NCI-H2196 (cell line): ENCODE data around the gene B4GALT2.
A peak's percentile ranks its signal among the peaks of the same experiment; 100 is the strongest.

Experiments
- DNase-seq: peaks from one replicate; lab custom pipeline; 2025; ENCODE audit not compliant: unreplicated experiment; lab: John Stamatoyannopoulos, UW

Gene B4GALT2

DNA sequence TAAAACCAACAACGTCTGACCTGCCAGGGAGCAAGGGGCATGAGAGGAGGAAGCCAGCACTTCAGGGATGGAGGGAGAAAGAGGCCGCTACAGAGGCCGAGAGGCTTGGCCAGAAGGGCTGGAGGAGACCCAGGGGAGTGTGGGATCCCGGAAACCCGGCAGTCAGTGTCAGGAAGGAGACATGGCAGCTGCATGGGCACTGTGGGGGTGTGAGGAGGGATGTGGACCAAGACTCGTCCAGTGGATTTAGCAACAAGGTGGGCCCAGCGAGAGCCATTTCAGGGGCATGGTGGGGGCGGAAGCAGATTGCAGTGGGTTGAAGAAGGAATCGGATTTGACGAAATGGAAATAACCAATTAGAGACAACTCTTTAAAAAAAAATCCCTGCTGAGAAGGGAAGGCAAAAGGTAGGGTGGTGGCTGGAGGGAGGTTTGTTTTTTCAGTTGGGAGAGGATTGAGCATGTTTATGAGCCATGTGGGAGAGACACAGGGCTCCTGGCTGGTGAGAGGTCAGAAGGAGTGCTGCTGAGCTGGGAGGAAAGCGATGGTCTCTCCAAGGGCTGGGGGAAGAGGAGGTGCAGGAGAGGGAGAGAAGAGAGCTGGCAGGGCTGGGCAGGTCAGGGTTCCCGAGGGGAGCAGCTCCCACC, 4.4 kb downstream of the B4GALT2 start:
- DNase-seq = no peak

DNA sequence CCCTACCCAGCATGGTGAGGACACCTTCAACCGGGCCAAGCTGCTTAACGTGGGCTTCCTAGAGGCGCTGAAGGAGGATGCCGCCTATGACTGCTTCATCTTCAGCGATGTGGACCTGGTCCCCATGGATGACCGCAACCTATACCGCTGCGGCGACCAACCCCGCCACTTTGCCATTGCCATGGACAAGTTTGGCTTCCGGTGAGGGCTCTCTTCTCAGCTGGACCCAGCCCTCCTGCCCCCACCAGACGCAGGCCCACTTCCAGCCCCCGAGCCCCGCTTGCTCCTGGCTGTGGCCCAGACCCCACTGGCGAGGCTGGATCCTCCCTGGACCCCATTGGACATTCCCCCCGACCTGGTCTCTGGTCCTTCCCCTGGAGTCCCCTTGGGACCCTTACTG, 5.8 kb downstream of the B4GALT2 start:
- DNase-seq = no peak

DNA sequence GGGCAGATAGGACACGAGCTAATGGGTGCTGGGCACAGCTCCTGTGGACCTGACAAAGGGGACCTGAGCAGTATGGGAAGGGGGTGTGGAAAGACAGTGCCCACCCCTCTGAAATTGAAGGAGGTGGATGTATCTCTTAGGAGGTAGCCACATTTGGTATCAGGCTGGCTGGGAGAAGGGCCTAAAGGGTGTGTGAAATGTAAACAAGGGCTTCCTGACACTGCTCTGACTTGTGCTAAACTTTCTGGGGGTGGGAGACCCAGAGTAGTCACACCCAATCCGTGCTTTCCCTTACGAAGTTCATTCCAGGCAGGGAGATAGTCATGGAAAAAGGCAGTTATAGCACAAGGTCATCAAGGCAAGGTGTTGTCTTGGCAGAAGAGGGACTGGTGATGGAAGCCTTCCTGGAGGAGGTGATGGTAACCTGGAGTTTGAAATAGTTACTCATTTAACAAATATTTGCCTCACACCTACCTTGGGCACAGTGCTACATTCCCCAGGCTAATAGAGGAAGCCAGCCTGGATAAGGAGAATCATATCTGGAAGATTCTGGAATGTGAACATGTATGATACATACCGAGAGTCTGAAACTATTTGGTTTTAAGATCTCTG, 7.1 kb downstream of the B4GALT2 start:
- DNase-seq = no peak

DNA sequence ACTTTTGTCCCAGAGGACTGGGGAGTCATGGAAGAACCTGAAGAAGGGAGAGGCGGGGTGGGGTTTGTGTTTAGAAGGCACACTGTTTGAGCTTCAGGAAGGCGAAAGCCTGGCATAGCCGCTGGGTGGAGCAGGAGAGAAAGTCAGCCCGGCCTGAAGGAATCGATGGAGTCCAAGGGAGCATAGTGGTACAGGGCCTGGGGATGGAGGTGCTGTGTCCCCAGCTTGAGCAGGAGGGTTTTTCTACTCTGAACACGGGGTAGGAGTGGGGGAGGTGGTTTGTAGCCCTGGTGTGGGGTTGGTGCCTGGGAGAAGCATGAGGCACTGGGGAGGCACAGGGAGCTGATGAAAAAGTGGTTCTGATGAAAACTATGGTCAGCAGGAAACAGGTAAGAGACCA, 7.7 kb downstream of the B4GALT2 start:
- no peak for DNase-seq

DNA sequence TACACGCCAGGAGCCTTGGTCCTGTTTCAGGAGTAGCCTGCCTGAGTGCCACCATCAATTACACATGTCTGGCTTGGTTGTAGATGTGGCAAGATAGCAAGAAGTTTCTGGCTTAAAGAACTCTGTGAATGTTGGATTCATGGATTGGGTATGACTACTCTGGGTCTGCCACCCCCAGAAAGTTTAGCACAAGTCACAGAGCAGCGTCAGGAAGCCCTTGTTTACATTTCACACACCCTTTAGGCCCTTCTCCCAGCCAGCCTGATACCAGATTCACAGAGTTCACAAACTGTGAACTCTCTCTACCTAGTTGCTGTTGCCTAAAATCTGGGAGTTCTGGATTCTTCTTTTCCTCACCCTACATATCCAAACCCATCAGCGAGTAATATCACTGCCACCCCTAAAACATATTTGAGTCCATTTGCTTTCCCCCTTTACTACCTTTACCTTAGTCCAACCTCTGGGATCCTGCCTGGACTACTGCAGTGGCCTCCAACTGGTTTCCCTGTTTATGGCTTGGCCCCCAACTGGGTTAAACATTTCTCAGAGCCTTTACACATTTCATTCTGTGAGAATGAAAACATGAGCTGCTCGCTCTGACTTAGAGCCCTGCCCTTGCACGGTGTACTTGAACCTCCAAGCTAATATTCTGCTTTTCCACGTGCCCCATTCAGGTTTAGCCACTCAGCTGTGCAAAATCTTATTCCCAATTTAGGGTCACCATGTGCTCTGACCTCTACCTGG, 8.3 kb downstream of the B4GALT2 start:
- no peak for DNase-seq

DNA sequence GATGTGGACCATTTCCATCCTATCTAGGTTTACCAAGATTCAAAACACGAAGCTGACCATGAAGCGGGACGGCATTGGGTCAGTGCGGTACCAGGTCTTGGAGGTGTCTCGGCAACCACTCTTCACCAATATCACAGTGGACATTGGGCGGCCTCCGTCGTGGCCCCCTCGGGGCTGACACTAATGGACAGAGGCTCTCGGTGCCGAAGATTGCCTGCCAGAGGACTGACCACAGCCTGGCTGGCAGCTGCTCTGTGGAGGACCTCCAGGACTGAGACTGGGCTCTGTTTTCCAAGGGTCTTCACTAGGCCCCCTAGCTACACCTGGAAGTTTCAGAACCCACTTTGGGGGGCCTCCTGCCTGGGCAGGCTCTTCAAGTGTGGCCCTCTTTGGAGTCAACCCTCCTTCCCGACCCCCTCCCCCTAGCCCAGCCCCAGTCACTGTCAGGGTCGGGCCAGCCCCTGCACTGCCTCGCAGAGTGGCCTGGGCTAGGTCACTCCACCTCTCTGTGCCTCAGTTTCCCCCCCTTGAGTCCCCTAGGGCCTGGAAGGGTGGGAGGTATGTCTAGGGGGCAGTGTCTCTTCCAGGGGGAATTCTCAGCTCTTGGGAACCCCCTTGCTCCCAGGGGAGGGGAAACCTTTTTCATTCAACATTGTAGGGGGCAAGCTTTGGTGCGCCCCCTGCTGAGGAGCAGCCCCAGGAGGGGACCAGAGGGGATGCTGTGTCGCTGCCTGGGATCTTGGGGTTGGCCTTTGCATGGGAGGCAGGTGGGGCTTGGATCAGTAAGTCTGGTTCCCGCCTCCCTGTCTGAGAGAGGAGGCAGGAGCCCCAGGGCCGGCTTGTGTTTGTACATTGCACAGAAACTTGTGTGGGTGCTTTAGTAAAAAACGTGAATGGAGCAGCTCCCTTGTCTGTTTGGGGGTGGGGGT, 11.5 kb downstream of the B4GALT2 start:
- DNase-seq = no peak

DNA sequence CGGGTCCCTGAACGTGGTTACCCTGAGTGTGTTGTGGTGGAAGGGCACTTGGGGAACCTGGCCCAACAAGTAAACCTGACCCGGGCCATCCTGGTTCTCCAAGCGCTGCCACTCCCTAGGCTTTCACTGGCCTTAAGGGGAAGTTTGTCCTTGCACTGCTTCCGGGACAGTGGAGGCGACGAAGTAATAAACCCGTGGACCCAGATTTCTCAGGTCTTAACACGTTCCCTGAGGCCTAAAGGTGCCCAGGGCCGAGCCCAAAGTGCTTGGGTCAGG, 12.1 kb downstream of the B4GALT2 start:
- no peak for DNase-seq

DNA sequence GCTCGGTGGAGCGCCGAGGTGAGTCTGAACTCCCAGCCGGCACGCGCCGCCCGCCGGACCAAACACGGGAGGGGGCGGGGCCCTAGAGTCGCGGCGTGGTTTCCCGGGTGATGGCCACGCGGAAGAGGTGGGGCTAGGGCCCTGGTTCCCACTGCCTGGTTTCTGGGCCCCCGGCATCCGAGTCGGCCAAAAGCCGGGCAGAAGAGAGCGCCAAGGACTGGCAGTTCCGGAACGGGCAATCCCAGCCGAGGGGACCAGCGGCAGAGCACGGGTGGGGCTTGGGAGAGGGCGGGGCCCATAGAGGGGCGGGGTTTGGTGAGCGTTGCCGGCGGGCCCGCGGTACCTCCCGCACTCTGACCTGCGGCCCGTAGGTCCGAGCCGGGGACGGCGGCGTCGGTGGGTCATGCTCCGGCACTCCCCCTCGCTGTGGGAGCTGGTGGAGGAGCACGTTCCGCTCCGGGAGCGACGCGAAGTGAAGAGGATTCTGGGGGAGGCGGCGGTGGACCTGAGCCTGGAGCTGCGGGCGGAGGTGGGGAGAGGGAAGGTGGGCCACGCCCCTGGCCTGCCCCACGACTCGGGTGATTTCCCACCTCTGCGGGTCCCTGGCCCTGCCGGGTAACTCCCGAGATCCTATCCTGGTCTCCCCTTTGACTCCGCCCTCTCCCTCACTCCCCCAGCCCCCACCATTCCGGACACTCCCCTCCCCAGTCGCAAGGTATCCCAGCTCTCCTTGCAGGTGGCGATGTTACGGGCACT, 12.6 kb downstream of the B4GALT2 start, which contains the start of gene CCDC24:
Gene CCDC24, plus strand, starts transcription at position 124 of the 756 bp plus-strand sequence. Its CDS starts 280 bp downstream, at position 404.
- peak; percentile 87 for DNase-seq

DNA sequence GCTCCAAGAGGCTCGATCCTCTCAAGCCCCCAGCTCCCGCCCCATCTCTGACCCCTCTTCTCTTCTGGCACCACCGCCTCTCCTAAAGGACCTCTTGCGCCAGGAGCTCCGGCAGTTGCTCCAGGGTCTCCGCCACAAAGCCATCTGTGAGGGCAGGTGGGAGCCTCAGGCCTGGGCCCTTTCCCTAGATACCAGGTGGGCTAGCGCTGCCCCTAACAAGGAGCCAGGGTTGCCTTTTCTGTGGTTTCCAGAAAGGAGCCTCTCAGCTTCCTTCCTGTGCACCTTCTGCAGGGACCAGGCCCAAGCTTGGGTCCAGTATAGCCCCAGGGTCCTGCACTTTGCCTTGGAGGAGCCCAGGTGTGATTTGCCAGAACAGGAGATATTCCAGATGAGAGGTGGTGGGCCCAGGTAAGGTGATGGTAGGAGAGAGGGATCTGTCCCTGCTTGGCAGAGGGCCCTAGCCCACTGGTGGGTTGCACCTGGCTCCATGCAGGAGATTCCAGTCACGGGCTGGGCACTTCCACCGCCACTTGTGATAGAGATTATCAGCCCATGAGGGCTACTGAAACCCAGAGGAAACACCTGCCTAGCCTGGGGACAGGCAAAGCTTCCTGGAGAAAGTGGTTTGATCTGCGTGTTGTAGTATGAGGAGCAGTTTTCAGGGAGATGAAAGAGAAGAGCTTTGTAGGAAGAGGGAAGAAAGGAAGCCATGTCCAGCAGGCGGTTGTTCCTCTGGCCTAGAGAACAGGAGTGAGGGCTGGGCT, 13.4 kb downstream of the B4GALT2 start:
- DNase-seq = peak; percentile 8

DNA sequence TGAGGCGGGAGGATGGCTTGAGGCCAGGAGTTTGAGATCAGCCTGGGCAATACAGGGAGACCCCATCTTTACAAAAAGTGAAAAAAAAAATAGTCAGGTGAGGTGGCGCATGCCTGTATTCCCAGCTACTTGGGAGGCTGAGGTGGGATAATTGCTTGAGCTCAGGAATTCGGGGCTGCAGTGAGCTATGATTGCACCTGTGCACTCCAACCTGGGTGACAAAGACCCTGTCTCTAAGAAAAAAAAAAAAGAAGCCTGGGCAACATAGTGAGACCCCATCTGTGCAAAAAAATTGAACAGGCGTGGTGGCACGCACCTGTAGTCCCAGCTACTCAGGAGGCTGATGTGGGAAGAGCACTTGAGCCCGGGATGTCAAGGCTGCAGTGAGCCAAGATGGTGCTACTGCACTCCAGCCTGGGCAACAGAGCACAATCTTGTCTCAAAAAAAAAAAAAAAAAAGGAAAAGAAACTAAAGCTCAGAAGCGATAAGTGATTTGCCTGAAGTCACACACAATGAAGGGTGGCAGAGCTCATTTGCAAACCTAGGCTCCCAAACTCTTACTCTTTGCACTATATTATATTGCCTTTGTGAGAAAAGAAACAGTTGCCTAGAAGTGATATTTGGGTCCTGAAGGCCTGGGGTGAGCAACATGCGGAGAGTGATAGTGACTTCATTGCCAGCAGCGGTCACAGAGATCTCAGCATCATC, 14.3 kb downstream of the B4GALT2 start:
- DNase-seq = no peak

DNA sequence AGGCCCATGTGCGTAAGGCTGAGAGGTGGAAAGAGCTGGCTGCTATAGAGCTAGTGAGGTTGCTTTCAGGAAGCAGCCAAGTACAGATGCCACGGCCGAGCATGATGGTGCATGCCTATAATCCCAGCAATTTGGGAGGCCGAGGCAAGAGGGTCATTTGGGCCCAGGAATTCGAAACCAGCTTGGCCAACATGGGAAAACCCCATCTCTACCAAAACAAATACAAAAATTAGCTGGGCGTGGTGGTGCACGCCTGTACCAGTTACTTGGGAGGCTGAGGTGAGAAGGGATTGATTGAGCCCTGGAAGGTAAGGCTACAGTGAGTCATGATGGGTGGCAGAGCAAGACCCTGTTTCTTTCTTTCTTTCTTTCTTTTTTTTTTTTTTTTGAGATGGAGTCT, 15.1 kb downstream of the B4GALT2 start:
- no peak for DNase-seq

DNA sequence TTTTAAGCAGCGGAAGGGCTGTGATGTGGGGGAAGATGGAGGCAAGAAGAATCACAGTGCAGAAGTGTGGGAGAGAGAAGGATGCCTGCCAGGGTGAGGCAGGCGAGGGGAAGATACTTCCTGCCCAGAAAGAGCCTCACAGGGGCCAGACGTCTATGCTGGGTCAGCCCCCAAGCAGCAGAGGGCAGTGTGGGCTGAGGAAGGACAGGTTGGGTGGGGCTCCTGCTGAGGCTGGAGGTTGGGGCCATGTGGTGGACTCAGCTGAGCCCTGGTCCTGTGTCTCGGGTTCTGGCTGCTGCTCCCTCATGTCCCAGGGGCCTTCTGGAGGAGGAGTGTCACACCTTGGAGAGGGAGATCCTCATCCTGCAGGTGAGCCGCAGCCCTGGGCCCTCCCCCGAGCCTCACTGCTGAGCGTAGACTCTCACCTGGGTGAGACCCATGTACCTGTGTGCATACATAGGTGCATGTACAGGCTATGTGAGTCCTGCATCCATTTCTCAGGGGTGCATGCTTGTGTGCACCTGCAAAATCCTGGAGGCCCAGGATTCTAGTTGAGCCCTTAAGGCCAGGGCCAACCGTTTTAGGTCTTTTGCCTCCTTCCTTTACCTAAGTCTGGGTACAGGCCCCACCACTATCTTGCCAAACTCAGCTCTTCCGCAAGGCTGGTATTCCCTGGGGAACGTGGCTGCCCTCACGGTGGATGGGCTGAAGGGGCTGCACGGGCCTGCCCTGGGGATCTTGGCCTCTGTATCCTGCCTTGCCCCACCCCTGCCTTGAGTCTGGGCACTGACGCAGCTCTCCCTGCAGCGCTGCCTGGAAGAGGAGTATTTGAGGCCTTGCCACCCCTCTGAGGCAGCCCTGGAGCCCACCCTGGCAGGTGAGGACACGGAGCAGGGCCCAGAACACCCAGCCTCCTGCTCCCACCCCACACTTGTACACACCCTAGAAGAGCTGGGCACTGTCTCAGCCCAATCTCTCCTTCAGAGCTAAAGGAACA, 16.1 kb downstream of the B4GALT2 start:
- DNase-seq = no peak

DNA sequence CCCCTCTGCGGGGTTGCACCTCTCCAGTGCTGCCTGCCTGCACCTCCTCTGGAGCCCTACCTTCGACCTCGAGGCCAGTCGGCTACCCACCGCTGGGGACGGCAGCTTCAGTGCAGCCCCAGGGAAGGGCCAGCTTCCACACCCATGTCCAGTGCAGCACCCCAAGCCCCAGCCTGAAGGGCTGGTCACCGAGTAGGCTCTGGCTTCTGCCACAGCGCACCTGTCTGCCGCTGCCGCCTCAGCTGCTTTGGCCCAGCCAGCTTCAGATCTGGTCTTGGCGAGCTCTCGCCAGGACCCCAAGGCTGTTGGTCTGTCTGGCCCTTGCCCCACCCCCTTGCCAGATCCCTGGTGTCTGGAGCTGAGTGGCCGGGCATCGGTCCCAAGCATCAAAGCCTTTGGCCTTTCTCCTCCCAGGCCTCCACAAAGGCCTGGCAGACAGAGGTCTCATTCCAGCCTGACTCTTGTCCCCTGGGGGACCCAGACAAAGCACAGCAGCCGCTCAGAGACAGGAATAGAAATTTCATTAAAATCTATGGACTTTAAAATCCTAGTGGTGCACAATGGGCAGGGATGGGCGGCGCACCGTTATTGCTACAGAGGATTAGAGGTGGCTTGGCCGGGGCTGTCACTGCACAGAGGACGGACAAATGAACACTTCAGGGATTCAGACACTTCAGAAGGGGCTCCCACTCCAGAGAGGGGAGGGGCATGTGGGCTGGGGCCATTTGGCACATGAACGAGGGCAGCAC, 17.1 kb downstream of the B4GALT2 start:
- no peak for DNase-seq

DNA sequence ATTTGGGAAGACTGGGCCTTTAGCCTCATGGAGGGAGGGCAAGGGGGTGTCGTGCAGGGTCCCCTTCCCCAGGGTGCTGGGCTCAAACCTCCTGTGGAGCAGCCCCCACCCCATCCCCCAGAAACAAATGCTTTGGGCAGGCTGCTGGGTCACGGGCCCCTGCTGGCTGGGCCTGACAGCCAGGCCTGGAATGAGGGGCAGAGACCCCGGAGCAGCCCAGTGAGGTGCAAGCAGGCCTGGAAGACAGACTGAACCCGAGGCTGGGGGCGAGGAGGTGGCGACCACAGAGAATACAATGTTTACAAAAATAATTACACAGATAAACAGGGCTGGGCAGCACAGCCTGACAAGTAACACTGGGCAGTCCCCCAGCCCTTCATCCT, 17.7 kb downstream of the B4GALT2 start:
- no peak for DNase-seq

DNA sequence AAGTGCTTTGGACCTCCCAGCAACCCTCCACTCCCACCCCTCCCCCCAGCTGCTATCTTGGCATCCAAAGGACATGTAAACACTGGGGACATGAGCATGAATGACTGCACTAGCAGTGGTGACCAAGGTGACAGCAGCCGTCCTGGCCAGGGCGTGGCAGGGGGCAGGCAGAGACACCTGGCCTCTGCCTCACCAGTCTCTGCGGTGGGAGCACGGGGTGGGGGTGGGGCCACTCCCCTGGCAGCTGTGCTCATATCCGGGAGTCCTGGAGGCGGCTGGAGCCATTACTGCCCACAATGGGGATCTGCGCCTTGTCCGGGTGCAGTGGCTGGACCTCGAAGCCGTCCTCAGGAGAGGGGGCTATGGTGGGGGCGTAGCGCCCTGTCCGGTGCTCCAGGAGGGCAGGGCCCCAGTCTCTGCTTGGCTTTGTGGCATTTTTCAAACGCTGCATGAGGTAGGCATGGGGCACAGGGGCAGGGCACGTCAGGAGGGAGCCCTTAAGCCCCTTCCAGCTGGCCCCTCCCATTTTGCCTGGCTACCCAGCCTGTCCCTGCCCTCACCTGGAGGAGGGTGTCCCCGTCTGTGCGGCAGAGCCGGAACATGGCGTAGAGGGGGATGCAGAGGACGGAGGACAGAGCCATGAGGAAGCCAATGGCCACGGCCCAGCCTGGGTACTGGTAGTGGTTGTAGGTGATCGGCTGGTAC, 18.4 kb downstream of the B4GALT2 start:
- no peak for DNase-seq

DNA sequence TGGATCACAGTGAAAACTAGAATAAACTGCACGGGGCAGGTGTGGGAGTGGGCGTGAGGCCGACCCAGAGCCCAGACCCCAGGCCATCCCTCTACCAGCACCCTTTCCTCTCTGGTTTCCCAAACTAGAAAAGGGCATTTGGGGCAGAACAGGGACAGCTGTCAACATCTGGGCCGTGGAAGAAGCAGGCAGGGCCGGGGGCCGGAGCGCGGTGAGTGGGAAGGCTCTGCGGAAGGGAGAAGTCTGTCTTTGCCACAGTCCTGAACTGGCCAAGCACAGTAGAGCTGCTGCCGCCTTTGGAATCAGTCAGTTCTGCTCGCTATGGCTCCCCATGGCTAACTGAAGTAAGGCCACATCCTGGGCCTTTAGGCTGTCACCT, 19.0 kb downstream of the B4GALT2 start:
- no peak for DNase-seq

DNA sequence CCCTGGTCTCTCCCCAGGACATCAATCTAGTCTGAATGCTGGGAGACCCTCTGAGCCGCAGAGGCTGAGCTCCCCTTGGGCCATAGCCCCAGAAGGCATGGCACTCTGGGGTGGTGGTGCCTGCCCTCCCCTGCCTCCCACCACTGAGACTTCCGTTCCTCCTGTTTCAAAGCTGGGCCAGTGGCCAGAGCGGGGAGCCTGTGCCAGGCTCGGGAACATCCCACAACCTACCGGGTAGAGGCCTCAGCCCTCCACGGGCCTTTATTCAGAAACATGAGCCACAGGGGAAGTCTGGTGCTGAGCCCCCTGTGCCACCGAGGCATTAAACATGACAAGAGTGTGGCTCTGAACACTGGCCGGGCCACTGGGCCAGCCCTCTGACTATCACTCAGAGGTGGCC, 20.4 kb downstream of the B4GALT2 start:
- DNase-seq = no peak
